Osteocyte (in vitro differentiated cells): ENCODE measurements around the gene TRIM52. TPM values are rescaled to one million over a fixed set of nuclear protein-coding genes. Genes with fewer than 3 reads are reported as not detected.

ENCODE experiments used
- DNase-seq: peaks from one replicate; pipeline ENCODE4 v3.0.0; 2021; ENCODE audit warnings: mixed read lengths; ENCODE audit not compliant: unreplicated experiment; ENCODE audit errors: extremely low spot score
- H3K27ac Mint-ChIP-seq: one replicate; pipeline ENCODE4 v1.8.0; 2021; ENCODE audit warnings: mild to moderate bottlenecking, mixed read lengths; ENCODE audit not compliant: unreplicated experiment
- H3K27me3 Mint-ChIP-seq: one replicate; pipeline ENCODE4 v1.8.0; 2021; ENCODE audit warnings: mixed read lengths; ENCODE audit not compliant: unreplicated experiment
- H3K36me3 Mint-ChIP-seq: one replicate; pipeline ENCODE4 v1.8.0; 2021; ENCODE audit warnings: mixed read lengths; ENCODE audit not compliant: unreplicated experiment
- H3K4me1 Mint-ChIP-seq: one replicate; pipeline ENCODE4 v1.8.0; 2021; ENCODE audit warnings: mixed read lengths; ENCODE audit not compliant: unreplicated experiment
- H3K4me3 Mint-ChIP-seq: one replicate; pipeline ENCODE4 v1.8.0; 2021; ENCODE audit warnings: mild to moderate bottlenecking, moderate library complexity, mixed read lengths; ENCODE audit not compliant: unreplicated experiment
- H3K9me3 Mint-ChIP-seq: one replicate; pipeline ENCODE4 v1.8.0; 2021; ENCODE audit warnings: mixed read lengths; ENCODE audit not compliant: unreplicated experiment
- CTCF ChIP-seq: fragments of 200-600 bp; sonication (generic); IDR thresholded peaks from 2 replicates; pipeline ENCODE4 v1.5.0; 2021; ENCODE audit warnings: antibody characterized with exemption, mild to moderate bottlenecking, moderate library complexity
- total RNA-seq: library from RNA; stranded (reverse); gene quantifications from 2 replicates; pipeline ENCODE4 v1.2.1, GENCODE V29; 2021

TRIM52 gene
- total RNA-seq, 1 donor from 2014 or later = 12.8 TPM

- Mint-ChIP-seq H3K4me1 (peaks cover 33% of the 10 kb centered on the region), H3K4me3 (peak overlapping the region; percentile 94), H3K27ac (peak overlapping the region; percentile 97), H3K27me3 (no peaks in the 10 kb centered on the region), H3K9me3 (no peaks in the 10 kb centered on the region), H3K36me3 (no peaks in the 10 kb centered on the region)
- no peak for DNase-seq
- TF ChIP-seq CTCF = no peak
Measured at GRCh38 chr5:181222630-181223057, 38.3 kb downstream of the TRIM52 start.

GRCh38 chr5:181221792-181222629, 38.9 kb downstream of the TRIM52 start:
- Mint-ChIP-seq H3K36me3 (no peaks in the 10 kb centered on the region), H3K27me3 (no peaks in the 10 kb centered on the region), H3K9me3 (no peaks in the 10 kb centered on the region), H3K27ac (peak overlapping the region; percentile 97), H3K4me3 (peak overlapping the region; percentile 94), H3K4me1 (peaks cover 39% of the 10 kb centered on the region)
- no peak for TF ChIP-seq CTCF
- peak; percentile 97 for DNase-seq

- no peaks in the 10 kb centered on the region for H3K36me3 Mint-ChIP-seq
- peak overlapping the region; percentile 94 for H3K4me3 Mint-ChIP-seq
- no peak for DNase-seq
- no peaks in the 10 kb centered on the region for H3K27me3 Mint-ChIP-seq
- peaks cover 42% of the 10 kb centered on the region for H3K4me1 Mint-ChIP-seq
- peak overlapping the region; percentile 97 for H3K27ac Mint-ChIP-seq
- no peaks in the 10 kb centered on the region for H3K9me3 Mint-ChIP-seq
- no peak for TF ChIP-seq CTCF
Measured at GRCh38 chr5:181221105-181221791, 39.7 kb downstream of the TRIM52 start.

- no peaks in the 10 kb centered on the region for H3K9me3 Mint-ChIP-seq
- peak overlapping the region; percentile 27 for H3K4me3 Mint-ChIP-seq
- H3K27ac Mint-ChIP-seq = peak overlapping the region; percentile 64
- no peaks in the 10 kb centered on the region for H3K27me3 Mint-ChIP-seq
- TF ChIP-seq CTCF = no peak
- DNase-seq = no peak
- peaks cover 42% of the 10 kb centered on the region for H3K4me1 Mint-ChIP-seq
- no peaks in the 10 kb centered on the region for H3K36me3 Mint-ChIP-seq
Measured at GRCh38 chr5:181220178-181220515, 40.8 kb downstream of the TRIM52 start.
